ENCODE measurements around the gene BMF.
A peak's percentile ranks its signal among the peaks of the same experiment; 100 is the strongest.

Gene BMF

DNA sequence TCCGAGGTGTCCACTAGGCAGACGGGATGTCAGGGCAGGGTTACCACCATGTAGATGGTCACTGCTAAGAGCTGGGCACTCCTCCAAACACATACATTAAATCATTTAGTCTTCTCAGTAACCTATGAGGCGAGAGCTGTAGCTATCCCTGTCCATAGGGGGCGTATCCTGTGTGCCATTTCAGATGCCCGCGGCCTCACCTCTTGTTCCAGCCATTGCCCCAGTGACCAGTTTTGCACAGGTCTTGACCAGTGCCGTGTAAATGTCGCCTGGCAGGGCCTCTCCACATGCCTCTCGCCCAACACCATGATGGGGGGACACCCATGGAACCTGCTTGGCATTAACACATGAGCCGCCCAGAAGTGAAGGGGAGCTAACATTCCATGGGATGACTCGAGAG lies 48.9 kb downstream of the BMF start:
- in situ Hi-C loops (cut with HindIII; ENCODE audit: low pct_ligation_motif_present, low sequenced_read_pairs): no loop called here
- Histone ChIP-seq H3K4me3 (ENCODE audit: low read depth, low read length) (no peak overlapping the region), H3K27ac (no peak overlapping the region), H3K27me3 (replicated peaks) (no peaks in the 10 kb centered on the region), H3K36me3 (replicated peaks) (no peaks in the 10 kb centered on the region)
- DNase-seq: no peak
- TF ChIP-seq, protein P1, sequence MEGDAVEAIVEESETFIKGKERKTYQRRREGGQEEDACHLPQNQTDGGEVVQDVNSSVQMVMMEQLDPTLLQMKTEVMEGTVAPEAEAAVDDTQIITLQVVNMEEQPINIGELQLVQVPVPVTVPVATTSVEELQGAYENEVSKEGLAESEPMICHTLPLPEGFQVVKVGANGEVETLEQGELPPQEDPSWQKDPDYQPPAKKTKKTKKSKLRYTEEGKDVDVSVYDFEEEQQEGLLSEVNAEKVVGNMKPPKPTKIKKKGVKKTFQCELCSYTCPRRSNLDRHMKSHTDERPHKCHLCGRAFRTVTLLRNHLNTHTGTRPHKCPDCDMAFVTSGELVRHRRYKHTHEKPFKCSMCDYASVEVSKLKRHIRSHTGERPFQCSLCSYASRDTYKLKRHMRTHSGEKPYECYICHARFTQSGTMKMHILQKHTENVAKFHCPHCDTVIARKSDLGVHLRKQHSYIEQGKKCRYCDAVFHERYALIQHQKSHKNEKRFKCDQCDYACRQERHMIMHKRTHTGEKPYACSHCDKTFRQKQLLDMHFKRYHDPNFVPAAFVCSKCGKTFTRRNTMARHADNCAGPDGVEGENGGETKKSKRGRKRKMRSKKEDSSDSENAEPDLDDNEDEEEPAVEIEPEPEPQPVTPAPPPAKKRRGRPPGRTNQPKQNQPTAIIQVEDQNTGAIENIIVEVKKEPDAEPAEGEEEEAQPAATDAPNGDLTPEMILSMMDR (IDR thresholded peaks at IDR 0.05; ENCODE audit: low read depth, low read length, missing control alignments): no peak

DNA sequence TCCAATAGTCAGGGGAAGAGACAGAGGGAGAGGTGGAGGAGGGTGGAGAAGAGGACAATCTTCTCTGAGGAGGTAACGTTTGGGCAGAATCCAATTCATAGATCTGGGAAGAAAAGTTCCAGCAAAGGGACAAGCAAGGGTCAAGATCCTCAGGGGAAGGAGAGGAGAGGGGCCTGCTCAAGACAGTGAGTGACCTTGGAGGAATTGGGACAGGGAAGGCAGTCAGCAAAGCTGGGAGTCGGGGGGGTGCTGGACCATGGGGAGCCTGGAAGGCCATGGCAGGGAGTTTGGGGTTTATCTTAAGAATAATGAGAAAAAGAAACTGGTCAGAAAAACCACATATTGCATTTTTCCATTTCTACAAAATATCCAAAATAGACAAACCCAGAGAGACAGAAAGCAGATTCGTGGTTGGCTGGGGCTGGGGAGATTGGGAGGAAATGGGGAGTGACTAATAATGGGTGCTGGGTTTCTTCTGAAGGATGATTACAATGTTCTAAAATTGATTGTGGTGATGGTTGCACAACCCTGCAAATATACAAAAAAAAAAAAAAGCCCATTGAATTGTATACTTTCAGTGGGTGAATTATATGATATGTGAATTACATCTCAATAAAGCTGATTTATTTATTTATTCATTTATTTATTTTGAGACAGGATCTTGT lies 50.1 kb downstream of the BMF start:
- H3K27ac ChIP-seq: no peak overlapping the region
- no peak overlapping the region for H3K4me3 ChIP-seq (ENCODE audit: low read depth, low read length)
- peak; percentile 45 for DNase-seq
- in situ Hi-C loops (cut with HindIII; ENCODE audit: low pct_ligation_motif_present, low sequenced_read_pairs): no loop called here
- H3K36me3 ChIP-seq (replicated peaks): no peaks in the 10 kb centered on the region
- no peaks in the 10 kb centered on the region for H3K27me3 ChIP-seq (replicated peaks)
- TF ChIP-seq, protein P1 (IDR thresholded peaks at IDR 0.05; ENCODE audit: low read depth, low read length, missing control alignments): no peak

DNA sequence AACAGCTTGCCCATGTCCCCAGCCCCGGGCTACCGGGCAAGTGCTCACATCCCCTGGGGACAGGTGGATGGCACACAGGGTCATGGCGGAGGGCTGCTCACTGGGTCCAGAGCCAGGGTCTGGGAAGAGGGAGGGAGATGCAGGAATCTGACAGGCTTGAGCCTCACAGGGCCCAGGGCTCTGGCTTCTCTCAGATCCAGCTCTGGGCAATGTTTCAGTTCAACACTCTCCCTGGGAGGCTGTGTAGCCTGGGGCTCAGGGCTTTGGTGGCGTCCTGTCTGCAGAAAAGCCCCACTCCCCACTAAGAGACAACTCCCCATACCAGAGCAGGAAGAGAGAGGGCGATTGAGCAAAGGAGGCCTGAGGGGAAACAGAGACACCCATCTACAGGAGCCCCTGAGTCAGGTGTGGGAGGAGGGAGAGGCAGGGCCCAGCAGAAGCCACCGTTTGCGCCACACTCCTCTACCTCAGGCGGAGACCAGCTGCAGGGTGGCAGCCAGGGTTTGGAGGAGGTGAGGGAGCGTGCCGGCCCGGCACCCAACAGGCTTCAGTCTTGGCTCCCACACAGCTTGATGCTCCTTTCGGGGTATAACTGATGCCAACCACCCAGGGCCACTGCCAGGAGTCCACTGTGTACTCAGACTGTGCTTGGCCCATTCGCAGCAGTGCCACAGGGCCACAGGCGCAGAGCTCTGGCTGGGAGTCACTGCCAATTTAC lies 52.9 kb downstream of the BMF start:
- no peaks in the 10 kb centered on the region for H3K36me3 ChIP-seq (replicated peaks)
- H3K27ac ChIP-seq: no peak overlapping the region
- DNase-seq: no peak
- in situ Hi-C loops (cut with HindIII; ENCODE audit: low pct_ligation_motif_present, low sequenced_read_pairs): no loop called here
- H3K27me3 ChIP-seq (replicated peaks): no peaks in the 10 kb centered on the region
- TF ChIP-seq, protein P1 (IDR thresholded peaks at IDR 0.05; ENCODE audit: low read depth, low read length, missing control alignments): no peak
- no peak overlapping the region for H3K4me3 ChIP-seq (ENCODE audit: low read depth, low read length)

DNA sequence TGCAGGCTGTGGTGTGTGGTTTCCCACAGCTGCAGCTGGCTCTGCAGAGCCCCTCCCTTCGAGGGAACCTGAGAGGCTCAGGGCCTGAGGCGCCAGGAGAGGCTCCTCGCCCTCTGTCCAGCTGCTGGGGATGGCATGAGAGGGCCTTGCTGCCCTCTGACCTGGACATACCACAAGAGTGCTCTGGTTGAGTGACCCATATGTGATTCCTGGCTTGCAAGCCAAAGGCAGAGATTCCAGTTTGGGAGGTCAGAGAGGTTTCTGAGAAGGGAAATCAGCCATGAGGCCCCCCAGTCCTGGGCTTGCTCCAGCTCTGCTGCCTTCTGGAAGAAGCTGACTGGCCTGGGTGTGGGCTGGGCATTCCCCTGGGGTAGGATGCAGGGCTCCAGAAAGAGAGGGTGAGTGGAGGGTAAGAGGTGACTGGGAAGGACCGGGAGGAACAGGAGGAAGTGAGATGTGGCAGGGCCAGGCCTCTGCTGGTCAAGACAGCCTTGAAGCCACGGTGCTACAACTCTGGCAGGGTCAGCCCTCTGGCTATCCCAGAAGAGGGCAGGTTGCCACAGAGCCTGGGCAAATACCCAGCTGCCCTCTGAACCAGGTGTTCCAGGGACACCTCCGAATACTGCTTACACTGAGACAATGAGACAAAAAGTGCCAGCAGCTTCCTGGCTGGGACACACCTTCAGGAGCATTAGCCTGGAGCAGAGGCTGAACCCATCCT lies 53.7 kb downstream of the BMF start:
- Histone ChIP-seq H3K27me3 (replicated peaks) (no peaks in the 10 kb centered on the region), H3K36me3 (replicated peaks) (no peaks in the 10 kb centered on the region), H3K4me3 (ENCODE audit: low read depth, low read length) (no peak overlapping the region), H3K27ac (no peak overlapping the region)
- DNase-seq: no peak
- in situ Hi-C loops (cut with HindIII; ENCODE audit: low pct_ligation_motif_present, low sequenced_read_pairs): no loop called here
- TF ChIP-seq, protein P1 (IDR thresholded peaks at IDR 0.05; ENCODE audit: low read depth, low read length, missing control alignments): no peak

DNA sequence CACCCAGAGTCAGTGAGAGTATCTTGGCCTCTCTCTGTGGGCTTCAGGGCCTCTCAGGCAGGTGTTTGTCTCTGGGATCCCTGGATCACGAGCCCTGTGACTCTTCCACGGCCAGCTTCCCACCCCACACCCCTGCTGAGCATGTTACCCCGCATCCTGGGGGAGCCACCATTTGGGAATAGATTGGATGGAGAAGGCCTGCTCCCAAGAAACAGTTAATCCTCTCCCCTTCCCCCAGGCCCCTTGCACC lies 54.1 kb downstream of the BMF start:
- H3K36me3 ChIP-seq (replicated peaks): no peaks in the 10 kb centered on the region
- DNase-seq: no peak
- in situ Hi-C loops (cut with HindIII; ENCODE audit: low pct_ligation_motif_present, low sequenced_read_pairs): no loop called here
- H3K4me3 ChIP-seq (ENCODE audit: low read depth, low read length): no peak overlapping the region
- TF ChIP-seq, protein P1 (IDR thresholded peaks at IDR 0.05; ENCODE audit: low read depth, low read length, missing control alignments): no peak
- H3K27ac ChIP-seq: no peak overlapping the region
- H3K27me3 ChIP-seq (replicated peaks): no peaks in the 10 kb centered on the region
